HG03196 (cell line): ENCODE results near the gene ING5.
"Not testable (repeated sequence)": the region's sequence is repeated elsewhere in the genome, so short reads cannot be mapped to it uniquely, and the experiment has no call there.

ENCODE experiments used
- ATAC-seq: cut with Tn5 transposase; IDR thresholded peaks from one replicate; pipeline ENCODE4 v1.9.1; 2021; ENCODE audit not compliant: unreplicated experiment

ING5 gene

GRCh38 chr2:241736111-241736510 is 34.3 kb downstream of the ING5 start:
- ATAC-seq = no peak

- no peak for ATAC-seq
These were observed 36.3 kb downstream of the ING5 start for GRCh38 chr2:241738040-241738686.

GRCh38 chr2:241739177-241739576 is 37.3 kb downstream of the ING5 start:
- ATAC-seq = no peak

GRCh38 chr2:241739651-241740050 is 37.8 kb downstream of the ING5 start:
- ATAC-seq = no peak

GRCh38 chr2:241741016-241741415 is 39.2 kb downstream of the ING5 start:
- ATAC-seq = no peak

GRCh38 chr2:241742320-241742939 is 40.6 kb downstream of the ING5 start:
- ATAC-seq = no peak

GRCh38 chr2:241743008-241743407 is 41.2 kb downstream of the ING5 start:
- not testable (repeated sequence) for ATAC-seq

GRCh38 chr2:241743620-241744019 is 41.8 kb downstream of the ING5 start:
- no peak for ATAC-seq

GRCh38 chr2:241744028-241744754 is 42.4 kb downstream of the ING5 start:
- no peak for ATAC-seq

GRCh38 chr2:241745276-241745675 is 43.4 kb downstream of the ING5 start:
- no peak for ATAC-seq

- ATAC-seq = no peak
These were observed 44.2 kb downstream of the ING5 start for GRCh38 chr2:241746084-241746483.

- no peak for ATAC-seq
These were observed 46.8 kb downstream of the ING5 start for GRCh38 chr2:241748468-241749256.

- no peak for ATAC-seq
These were observed 48.4 kb downstream of the ING5 start for GRCh38 chr2:241750076-241750840.

- no peak for ATAC-seq
These were observed 49.3 kb downstream of the ING5 start for GRCh38 chr2:241751152-241751551.

- ATAC-seq = no peak
These were observed 49.9 kb downstream of the ING5 start for GRCh38 chr2:241751776-241752175.

GRCh38 chr2:241752253-241752652 is 50.4 kb downstream of the ING5 start:
- ATAC-seq = no peak

- ATAC-seq = no peak
These were observed 50.9 kb downstream of the ING5 start for GRCh38 chr2:241752689-241753276.

GRCh38 chr2:241753493-241753892 is 51.7 kb downstream of the ING5 start:
- no peak for ATAC-seq

- no peak for ATAC-seq
These were observed 52.2 kb downstream of the ING5 start for GRCh38 chr2:241754042-241754441.

GRCh38 chr2:241755166-241755565 is 53.3 kb downstream of the ING5 start:
- ATAC-seq = no peak
